ENCODE results near the gene CTNNBL1. TPM values are rescaled to one million over a fixed set of nuclear protein-coding genes. Genes with fewer than 3 reads are reported as not detected.

Gene CTNNBL1
- total and polyA plus RNA-seq, 2 donors (not counting 3 experiments of a cell fraction or from before 2014, with no cell fraction given) = 20.8 to 60.2 TPM

DNA sequence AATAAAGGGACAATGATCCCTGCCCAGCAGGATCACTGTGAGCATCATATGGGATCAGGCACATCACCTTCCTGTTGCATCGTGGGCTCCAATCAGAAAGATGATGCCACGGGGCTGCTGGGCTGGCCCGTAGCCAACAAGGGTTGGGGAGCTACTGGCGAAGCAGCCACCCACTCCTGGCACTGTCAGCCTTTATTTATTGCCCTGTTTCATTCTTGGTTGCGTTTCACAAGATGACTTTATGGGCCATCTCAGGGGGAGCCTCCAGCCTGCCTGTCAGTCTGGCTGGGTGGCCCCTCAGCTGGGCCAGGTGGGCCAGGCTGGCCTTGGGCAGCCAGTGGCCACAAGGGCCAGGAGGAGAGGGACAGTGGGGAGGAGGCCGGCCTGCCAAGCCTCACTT, 226.4 kb downstream of the CTNNBL1 start:
- Histone ChIP-seq H3K4me3 (replicated peaks in 1 of 3; ENCODE audit: insufficient read depth in 1 of 3, low read depth in 1 of 3, low read length in 3 of 3) (no peak overlapping the region), H3K9me3 (replicated peaks; ENCODE audit: control insufficient read depth, insufficient read depth, low read length) (no peaks in the 10 kb centered on the region), H3K27ac (ENCODE audit: insufficient read depth, low read depth, low read length) (no peak overlapping the region), H3K4me1 (ENCODE audit: control insufficient read depth, extremely low read depth, insufficient read depth, low read length) (no peaks in the 10 kb centered on the region), H2AFZ (ENCODE audit: low read depth, low read length) (no peak overlapping the region), H3K27me3 (ENCODE audit: control insufficient read depth in 2 of 2, insufficient read depth in 2 of 2, low read length in 2 of 2) (peaks cover 27 to 45% of the 10 kb centered on the region in 2 experiments), H4K20me1 (replicated peaks; ENCODE audit: control insufficient read depth, extremely low read depth, insufficient read depth, low read length) (no peaks in the 10 kb centered on the region), H3K9me1 (replicated peaks; ENCODE audit: control insufficient read depth, extremely low read depth, insufficient read depth, low read length) (no peaks in the 10 kb centered on the region), H3K4me2 (ENCODE audit: insufficient read depth, low read length) (no peak overlapping the region), H3K36me3 (ENCODE audit: control insufficient read depth in 2 of 2, extremely low read depth in 1 of 2, insufficient read depth in 2 of 2, low read length in 2 of 2) (no peaks in the 10 kb centered on the region), H3K79me2 (ENCODE audit: control insufficient read depth, insufficient read depth, low read length) (no peaks in the 10 kb centered on the region), H3K9ac (replicated peaks; ENCODE audit: extremely low read depth, insufficient read depth, low read length) (no peak overlapping the region)
- dilution Hi-C loops (cut with MboI; ENCODE audit: extremely low pct_ligation_motif_present, low sequenced_read_pairs) = no loop called here
- no peak for DNase-seq (ENCODE audit: low read depth, low spot score)
- TF ChIP-seq, protein P1, sequence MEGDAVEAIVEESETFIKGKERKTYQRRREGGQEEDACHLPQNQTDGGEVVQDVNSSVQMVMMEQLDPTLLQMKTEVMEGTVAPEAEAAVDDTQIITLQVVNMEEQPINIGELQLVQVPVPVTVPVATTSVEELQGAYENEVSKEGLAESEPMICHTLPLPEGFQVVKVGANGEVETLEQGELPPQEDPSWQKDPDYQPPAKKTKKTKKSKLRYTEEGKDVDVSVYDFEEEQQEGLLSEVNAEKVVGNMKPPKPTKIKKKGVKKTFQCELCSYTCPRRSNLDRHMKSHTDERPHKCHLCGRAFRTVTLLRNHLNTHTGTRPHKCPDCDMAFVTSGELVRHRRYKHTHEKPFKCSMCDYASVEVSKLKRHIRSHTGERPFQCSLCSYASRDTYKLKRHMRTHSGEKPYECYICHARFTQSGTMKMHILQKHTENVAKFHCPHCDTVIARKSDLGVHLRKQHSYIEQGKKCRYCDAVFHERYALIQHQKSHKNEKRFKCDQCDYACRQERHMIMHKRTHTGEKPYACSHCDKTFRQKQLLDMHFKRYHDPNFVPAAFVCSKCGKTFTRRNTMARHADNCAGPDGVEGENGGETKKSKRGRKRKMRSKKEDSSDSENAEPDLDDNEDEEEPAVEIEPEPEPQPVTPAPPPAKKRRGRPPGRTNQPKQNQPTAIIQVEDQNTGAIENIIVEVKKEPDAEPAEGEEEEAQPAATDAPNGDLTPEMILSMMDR (IDR thresholded peaks at IDR 0.05; ENCODE audit: extremely low read depth in 1 of 2, insufficient read depth in 1 of 2, low read depth in 1 of 2, low read length in 2 of 2) = no peak
- no peak for TF ChIP-seq FOS (IDR thresholded peaks at IDR 0.05; ENCODE audit: borderline replicate concordance, insufficient read depth, low read length)
- no peak for TF ChIP-seq GATA2 (IDR thresholded peaks at IDR 0.05; ENCODE audit: insufficient read depth, insufficient read length, low read depth, low read length)
- no peak for TF ChIP-seq MYC (IDR thresholded peaks at IDR 0.05; ENCODE audit: low read depth, low read length)
- TF ChIP-seq EZH2 (IDR thresholded peaks at IDR 0.05; ENCODE audit: borderline replicate concordance, low read depth, low read length, severe bottlenecking) = no peak
- no peak for TF ChIP-seq JUN (IDR thresholded peaks at IDR 0.05; ENCODE audit: borderline replicate concordance, insufficient read depth, insufficient read length, low read depth)
- TF ChIP-seq POLR2A (IDR thresholded peaks at IDR 0.05; ENCODE audit: low read depth, low read length) = no peak
- TF ChIP-seq, protein P2, sequence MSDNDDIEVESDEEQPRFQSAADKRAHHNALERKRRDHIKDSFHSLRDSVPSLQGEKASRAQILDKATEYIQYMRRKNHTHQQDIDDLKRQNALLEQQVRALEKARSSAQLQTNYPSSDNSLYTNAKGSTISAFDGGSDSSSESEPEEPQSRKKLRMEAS (IDR thresholded peaks at IDR 0.05; ENCODE audit: insufficient read depth, insufficient read length) = no peak
- no peak for TF ChIP-seq POLR2AphosphoS5 (IDR thresholded peaks at IDR 0.05; ENCODE audit: insufficient read depth, low read depth, low read length)
- BruUV-seq (replicated peaks) = no TSS peak
- ChIA-PET POLR2A (no interaction called here), CTCF (no interaction called here)
- intact Hi-C loops (cut with micrococcal nuclease) = no loop called here
- FAIRE-seq = no peak
